Measurements from ENCODE around the gene TNFSF13B. TPM values are rescaled to one million over a fixed set of nuclear protein-coding genes. Genes with fewer than 3 reads are reported as not detected.

TNFSF13B gene
- total RNA-seq, 4 donors from 2014 or later, result 1.1 to 7.1 TPM; not detected in 2

DNA sequence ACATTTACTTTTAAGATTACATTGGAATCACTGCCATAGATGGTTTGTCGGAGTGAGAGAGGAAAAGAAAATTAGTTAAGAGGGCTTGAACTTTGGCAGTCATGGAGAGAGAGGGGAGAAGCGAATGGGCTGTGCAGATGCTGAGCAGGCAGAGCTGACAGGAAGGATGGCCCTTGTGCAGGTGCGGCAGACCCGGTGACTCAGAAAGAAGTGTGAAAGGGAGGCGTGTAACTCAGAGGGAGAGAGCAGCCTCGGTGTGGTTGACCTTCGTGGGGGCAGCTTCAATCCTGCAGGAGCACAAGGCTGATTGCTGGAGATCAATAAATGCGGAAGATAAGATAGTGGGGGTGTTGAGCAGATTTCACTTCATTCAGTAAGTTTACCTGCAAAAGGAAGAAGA is 76.9 kb downstream of the TNFSF13B start:
- Histone ChIP-seq H3K27ac (no peak overlapping the region), H3K4me1 (no peaks in the 10 kb centered on the region), H3K9me3 (no peaks in the 10 kb centered on the region), H3K36me3 (no peaks in the 10 kb centered on the region), H3K27me3 (no peaks in the 10 kb centered on the region), H3K4me3 (no peak overlapping the region)
- intact Hi-C loops (cut with DNase I; ENCODE audit: low total_unique reads), result loop anchor here (10.0 kb wide), 1 partner anchor 548 kb away; no protein-coding TSS in a partner anchor
- in situ Hi-C loops (cut with MboI; ENCODE audit: low pct_ligation_motif_present in 1 of 4, low pct_unique_long_range_greater_than_20kb in 1 of 4, low sequenced_read_pairs in 3 of 4), result no loop called here
- 54 to 56% methylated on average over 7 to 8 of the region's 8 CpGs for WGBS, 2 donors (ENCODE audit: low coverage in 1 of 2)
- no peak for TF ChIP-seq CTCF (IDR thresholded peaks at IDR 0.05)
- no peak for TF ChIP-seq EP300 (IDR thresholded peaks at IDR 0.05; ENCODE audit: low read depth)
- no peak for TF ChIP-seq POLR2A (IDR thresholded peaks at IDR 0.05)
- TF ChIP-seq POLR2AphosphoS5 (IDR thresholded peaks at IDR 0.05), result no peak
- DNase-seq, result no peak

DNA sequence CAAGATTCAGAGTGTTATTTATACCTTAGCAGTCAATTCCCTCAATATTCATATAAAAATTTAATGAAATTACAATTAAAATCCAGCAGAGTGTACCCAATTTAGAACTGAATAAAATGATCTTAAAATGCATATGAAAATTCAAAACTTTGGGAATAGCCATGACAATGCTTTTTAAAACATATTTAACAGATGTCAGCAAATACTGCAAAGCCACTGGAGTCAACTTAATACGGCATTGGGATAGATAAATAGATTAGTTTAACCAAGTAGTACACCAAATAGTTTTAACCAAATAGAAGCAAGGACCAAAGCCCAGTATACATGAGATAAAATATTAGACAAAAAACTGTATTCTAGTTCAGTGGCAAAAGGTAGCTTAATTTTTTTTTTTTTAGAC is 79.8 kb downstream of the TNFSF13B start:
- H3K9me3 ChIP-seq, result no peaks in the 10 kb centered on the region
- no peaks in the 10 kb centered on the region for H3K36me3 ChIP-seq
- TF ChIP-seq POLR2AphosphoS5 (IDR thresholded peaks at IDR 0.05) (no peak), POLR2A (IDR thresholded peaks at IDR 0.05) (no peak), EP300 (IDR thresholded peaks at IDR 0.05; ENCODE audit: low read depth) (no peak), CTCF (IDR thresholded peaks at IDR 0.05) (no peak)
- 0 to 82% methylated on average over 1 of the region's 1 CpG for WGBS, 2 donors (ENCODE audit: low coverage in 1 of 2)
- in situ Hi-C loops (cut with MboI; ENCODE audit: low pct_ligation_motif_present in 1 of 4, low pct_unique_long_range_greater_than_20kb in 1 of 4, low sequenced_read_pairs in 3 of 4), result no loop called here
- no peak overlapping the region for H3K4me3 ChIP-seq
- no peaks in the 10 kb centered on the region for H3K4me1 ChIP-seq
- no peak overlapping the region for H3K27ac ChIP-seq
- no peak for DNase-seq
- intact Hi-C loops (cut with DNase I; ENCODE audit: low total_unique reads), result loop anchor here (10.0 kb wide), 1 partner anchor 546 kb away; no protein-coding TSS in a partner anchor
- H3K27me3 ChIP-seq, result no peaks in the 10 kb centered on the region

DNA sequence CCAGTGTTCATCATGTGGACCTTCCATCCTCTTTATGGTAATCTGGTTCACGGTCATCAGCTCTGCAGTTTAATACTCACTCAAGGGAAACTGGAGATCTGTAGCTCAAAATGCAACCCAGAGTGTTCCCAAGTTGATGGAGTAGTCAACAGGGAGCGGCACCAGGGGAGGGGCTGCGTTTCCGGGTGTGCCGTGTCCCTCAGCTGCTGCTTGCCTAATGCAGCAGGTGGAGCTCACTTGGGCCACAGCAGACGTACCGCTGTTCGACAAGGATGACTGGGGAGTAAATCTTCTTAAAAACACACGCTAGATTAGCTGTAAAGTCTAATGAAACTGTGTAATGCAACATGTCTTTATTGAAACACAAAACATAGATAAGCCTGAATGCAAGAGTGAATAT is 81.1 kb downstream of the TNFSF13B start:
- TF ChIP-seq CTCF (IDR thresholded peaks at IDR 0.05), result no peak
- TF ChIP-seq POLR2AphosphoS5 (IDR thresholded peaks at IDR 0.05), result no peak
- TF ChIP-seq EP300 (IDR thresholded peaks at IDR 0.05; ENCODE audit: low read depth), result no peak
- no peak for TF ChIP-seq POLR2A (IDR thresholded peaks at IDR 0.05)
- WGBS, 2 donors (ENCODE audit: low coverage in 1 of 2), result 20 to 52% methylated on average over 1 to 9 of the region's 9 CpGs
- Histone ChIP-seq H3K9me3 (no peaks in the 10 kb centered on the region), H3K27me3 (no peaks in the 10 kb centered on the region), H3K27ac (no peak overlapping the region), H3K36me3 (no peaks in the 10 kb centered on the region), H3K4me1 (no peaks in the 10 kb centered on the region), H3K4me3 (no peak overlapping the region)
- DNase-seq, result no peak
- in situ Hi-C loops (cut with MboI; ENCODE audit: low pct_ligation_motif_present in 1 of 4, low pct_unique_long_range_greater_than_20kb in 1 of 4, low sequenced_read_pairs in 3 of 4), result no loop called here
- intact Hi-C loops (cut with DNase I; ENCODE audit: low total_unique reads), result no loop called here

- intact Hi-C loops (cut with DNase I; ENCODE audit: low total_unique reads) (no loop called here), in situ Hi-C loops (cut with MboI; ENCODE audit: low pct_ligation_motif_present in 1 of 4, low pct_unique_long_range_greater_than_20kb in 1 of 4, low sequenced_read_pairs in 3 of 4) (no loop called here)
- Histone ChIP-seq H3K4me1 (no peaks in the 10 kb centered on the region), H3K27me3 (no peaks in the 10 kb centered on the region), H3K27ac (no peak overlapping the region), H3K36me3 (no peaks in the 10 kb centered on the region), H3K4me3 (no peak overlapping the region), H3K9me3 (no peaks in the 10 kb centered on the region)
- TF ChIP-seq POLR2A (IDR thresholded peaks at IDR 0.05) (no peak), POLR2AphosphoS5 (IDR thresholded peaks at IDR 0.05) (no peak)
- WGBS, 2 donors (ENCODE audit: low coverage in 1 of 2), result 49 to 71% methylated on average over 3 of the region's 3 CpGs
- DNase-seq, result no peak
Measured at GRCh38 chr13:108352599-108352998, 83.1 kb downstream of the TNFSF13B start.

- TF ChIP-seq POLR2AphosphoS5 (IDR thresholded peaks at IDR 0.05), result no peak
- no peak for TF ChIP-seq POLR2A (IDR thresholded peaks at IDR 0.05)
- TF ChIP-seq EP300 (IDR thresholded peaks at IDR 0.05; ENCODE audit: low read depth), result no peak
- no peak for TF ChIP-seq CTCF (IDR thresholded peaks at IDR 0.05)
- no peaks in the 10 kb centered on the region for H3K27me3 ChIP-seq
- no peak for DNase-seq
- in situ Hi-C loops (cut with MboI; ENCODE audit: low pct_ligation_motif_present in 1 of 4, low pct_unique_long_range_greater_than_20kb in 1 of 4, low sequenced_read_pairs in 3 of 4) (no loop called here), intact Hi-C loops (cut with DNase I; ENCODE audit: low total_unique reads) (no loop called here)
- WGBS, 2 donors (ENCODE audit: low coverage in 1 of 2), result 82 to 90% methylated on average over 3 of the region's 3 CpGs
- H3K9me3 ChIP-seq, result no peaks in the 10 kb centered on the region
- H3K4me3 ChIP-seq, result no peak overlapping the region
- H3K27ac ChIP-seq, result no peak overlapping the region
- no peaks in the 10 kb centered on the region for H3K4me1 ChIP-seq
- H3K36me3 ChIP-seq, result no peaks in the 10 kb centered on the region
Measured at GRCh38 chr13:108357228-108357627, 87.7 kb downstream of the TNFSF13B start.
